NCI-H524 (cell line): ENCODE data around the gene IL23R.
A peak's percentile ranks its signal among the peaks of the same experiment; 100 is the strongest.

Source experiments
- DNase-seq, 2 experiments: peaks; one replicate each; lab custom pipeline; 2025; lab: John Stamatoyannopoulos, UW

The IL23R gene

DNA sequence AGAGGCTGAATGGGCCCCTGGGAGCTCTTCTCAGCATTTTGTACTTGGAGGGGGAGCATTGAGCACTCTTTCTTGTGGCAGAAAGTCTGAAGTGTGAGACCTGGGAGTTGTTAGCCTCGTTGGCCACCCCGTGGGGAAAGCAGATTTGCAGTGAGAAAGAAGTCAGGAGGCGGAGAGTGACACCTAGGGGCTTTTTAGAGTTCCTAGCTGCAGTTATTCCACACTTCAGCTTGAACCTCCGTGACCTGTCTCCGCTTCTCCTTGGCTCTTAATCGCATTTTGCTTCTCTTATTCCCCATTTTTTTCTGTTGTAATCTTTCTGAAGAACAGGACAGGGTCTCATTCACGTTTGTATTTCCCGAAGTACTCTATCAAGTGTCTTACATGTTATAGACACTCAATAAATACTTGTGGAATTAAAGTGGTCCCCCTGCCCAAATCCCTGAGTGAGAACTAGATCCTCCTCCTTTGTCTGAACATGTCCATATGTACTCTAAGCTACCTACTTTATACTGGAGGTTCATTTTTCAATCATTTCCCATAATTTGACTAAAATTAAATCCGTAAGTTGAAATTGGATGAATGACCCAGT is 17.0 kb upstream of the IL23R start:
- peak; percentile 19 to 63 for DNase-seq

DNA sequence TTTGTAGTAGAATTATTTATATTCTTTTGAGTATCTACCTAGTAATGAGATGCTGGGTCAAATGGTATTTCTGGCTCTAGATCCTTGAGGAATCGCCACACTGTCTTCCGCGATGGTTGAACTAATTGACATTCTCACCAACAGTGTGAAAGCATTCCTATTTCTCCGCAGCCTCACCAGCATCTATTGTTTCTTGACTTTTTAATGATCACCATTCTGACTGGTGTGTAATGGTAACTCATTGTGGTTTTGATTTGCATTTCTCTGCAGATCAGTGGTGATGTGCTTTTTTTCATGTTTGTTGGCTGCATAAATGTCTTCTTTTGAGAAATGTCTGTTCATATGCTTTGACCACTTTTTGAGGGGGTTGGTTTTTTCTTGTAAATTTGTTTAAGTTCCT is 15.3 kb upstream of the IL23R start:
- no peak for DNase-seq

DNA sequence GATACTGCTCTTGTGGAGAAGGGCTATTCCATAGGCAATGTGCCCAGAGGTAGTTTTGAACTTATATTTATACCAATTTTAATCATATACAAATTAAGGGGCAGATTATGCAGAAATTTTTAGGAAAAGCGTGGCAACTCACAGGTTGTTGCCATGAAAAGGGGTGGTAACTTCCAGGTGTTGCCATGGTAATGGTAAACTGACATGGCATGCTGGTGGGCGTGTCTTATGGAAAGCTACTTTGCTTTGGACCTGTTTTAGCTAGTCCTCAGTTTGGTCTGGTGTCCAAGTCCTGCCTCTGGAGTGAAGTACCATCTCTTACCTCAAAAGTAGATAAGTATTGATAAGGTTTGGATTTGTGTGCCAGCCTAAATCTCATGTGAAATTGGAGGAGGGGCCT is 7.9 kb upstream of the IL23R start:
- DNase-seq: no peak

DNA sequence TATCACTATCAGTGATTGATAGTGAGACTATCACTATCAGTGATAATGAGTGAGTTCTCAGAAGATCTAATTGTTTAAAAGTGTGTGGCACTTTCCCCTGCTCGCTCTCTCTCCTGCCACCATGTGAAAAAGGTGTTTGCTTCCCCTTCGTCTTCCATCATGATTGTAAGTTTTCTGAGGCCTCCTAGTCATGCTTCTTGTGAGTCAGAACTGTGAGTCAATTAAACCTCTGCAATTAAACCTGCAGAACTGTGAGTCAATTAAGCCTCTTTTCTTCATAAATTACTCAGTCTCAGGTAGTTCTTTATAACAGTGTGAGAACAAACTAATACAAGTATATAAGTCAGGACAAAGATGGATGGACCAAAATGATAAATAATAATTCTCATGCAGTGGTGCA is 7.0 kb upstream of the IL23R start:
- no peak for DNase-seq

DNA sequence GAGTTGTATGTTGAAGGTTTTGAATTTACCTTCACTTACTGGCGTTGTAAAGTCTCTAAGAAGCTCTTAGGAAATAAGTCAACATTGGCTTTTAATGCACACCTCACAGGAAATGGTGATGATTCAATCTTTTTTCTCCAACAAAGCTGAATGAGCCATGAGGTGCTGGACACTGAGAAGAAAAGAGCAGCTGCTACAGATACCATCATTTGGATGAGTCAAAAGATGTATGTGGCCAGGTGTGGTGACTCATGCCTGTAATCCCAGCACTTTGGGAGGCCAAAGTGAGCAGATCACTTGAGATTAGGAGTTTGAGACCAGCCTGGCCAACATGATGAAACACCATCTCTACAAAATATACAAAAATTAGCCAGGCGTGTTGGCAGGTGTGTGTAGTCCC is 3.3 kb upstream of the IL23R start:
- DNase-seq: no peak

DNA sequence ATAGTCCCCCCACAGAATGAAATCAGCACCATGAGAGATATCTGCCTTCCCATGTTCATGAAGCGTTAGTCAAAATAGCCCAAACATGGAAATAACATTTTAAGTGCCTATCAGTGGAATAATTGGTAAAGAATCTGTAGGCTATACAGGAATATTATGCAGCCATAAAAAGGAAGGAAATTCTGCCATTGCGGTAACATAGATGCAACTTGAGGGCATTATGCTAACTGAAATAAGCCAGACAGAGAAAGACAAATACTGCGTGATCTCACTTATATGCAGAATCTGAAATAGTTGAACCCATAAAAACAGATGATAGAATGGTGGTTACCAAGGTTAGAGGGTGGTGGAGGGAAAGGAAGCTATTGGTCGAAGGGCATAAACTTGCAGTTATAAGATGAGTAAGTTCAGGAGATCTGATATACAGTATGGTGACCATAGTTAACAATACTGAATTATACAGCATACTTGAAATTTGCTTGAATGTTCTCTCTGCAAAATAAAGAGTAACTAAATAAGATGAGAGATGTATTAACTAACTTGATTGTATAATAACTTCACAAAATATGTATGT is 699 bp upstream of the IL23R start:
- no peak for DNase-seq

DNA sequence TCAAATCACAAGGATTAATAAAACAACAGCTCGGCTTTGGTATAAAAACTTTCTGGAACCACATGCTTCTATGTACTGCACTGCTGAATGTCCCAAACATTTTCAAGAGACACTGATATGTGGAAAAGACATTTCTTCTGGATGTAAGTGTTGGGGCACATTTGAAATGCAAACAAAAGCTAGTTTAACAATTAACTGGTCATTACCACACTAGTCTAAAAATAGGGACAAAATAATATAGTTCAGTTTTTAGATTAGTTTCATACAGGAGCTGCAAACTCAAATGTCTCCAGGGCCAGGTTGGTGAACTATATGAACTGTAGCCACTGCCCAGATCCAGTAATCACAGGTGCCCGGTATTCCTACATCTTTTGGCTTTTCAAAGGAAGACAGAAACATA is 3.2 kb downstream of the IL23R start:
- DNase-seq: no peak

DNA sequence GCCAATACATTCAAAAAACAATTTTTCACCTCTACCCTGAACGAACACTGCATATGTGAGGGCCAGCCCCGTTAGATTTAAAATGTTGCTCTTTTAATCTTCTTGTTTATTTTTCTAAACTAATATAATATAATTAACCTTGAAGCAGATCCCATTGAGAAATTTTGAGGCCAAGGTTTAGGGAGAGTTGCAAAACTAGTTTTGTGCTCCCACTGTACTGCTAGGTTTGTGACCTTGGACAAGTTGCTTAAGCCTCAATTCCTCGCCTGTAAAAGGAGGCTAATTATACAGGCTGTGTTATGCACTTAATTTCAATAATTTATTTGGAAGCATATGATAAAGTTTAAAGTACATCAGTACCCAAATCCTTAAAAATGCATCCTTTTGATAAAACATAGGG is 3.7 kb downstream of the IL23R start:
- DNase-seq: no peak

DNA sequence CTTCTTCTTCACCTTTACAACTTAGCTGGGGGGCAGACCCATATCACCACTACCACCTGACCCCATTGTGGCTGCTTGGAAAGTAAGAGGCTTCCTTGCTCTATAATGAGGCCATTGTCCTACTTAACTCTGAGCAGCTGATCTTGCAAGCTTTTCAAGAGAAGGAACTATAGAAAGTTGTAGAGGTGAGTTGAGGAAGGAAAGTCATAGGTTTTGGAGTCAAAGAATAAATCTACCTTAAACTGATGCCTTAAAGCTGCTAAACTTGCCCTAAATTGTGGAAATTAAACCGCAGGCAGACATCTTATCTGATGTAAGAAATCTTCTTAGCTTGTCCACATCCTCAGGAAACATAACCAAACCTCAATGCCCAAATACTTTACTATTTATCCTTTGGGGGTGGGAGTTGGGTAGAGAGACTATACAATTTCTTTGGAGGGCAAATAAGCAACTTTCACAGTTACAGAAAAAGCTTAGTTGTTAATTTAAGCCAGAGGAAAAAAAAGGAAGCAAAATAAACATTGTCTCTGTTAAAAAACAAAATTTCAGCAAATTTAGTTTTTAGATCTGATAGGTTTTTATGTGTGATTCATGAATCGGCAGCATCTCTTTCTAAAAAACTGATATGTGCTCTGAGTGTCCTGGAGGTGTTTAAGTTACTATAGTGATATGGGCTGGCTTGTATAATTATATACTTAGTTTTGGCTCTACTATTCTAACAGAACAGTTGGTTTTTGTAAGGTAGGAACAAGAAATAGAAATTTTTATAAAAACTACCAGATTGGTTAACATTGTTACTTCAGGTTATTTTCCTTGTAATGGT is 4.7 kb downstream of the IL23R start:
- no peak for DNase-seq

DNA sequence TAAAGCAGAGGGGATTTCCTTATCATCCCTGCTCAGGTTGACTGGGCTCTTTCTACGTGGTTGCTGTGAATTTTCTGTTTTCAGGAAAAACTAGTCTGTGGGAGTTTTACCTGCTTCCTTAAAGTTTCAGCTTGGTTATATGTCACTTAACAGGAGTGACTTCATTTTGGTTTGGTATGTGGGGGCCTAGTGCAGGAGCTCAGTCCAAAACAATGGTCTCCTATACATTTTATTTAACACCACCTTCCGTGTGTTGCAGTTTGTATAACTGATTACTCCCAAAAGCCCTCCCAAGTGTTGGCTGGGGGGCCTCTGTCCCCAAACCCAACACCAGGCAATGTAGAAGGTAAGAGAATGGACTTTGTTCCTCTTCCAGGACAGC is 5.3 kb downstream of the IL23R start:
- DNase-seq: no peak

DNA sequence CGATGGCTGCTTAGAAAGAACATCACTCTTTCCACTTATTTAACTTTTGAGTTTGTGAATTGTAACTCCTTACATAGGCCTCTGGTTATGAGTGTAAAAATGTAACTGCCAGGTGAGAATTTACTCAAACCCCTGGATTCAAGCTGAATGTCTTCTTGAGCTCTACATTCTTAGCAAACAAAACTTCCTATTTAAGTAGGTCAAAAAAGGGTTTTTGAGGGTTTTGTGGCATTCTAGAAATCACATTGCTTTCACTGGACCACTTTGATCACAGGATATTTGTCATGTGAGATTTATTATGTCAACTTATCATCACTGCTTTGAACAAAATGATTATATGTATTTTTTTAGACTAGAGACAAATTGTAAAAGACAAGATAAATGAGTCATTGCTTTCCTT is 5.7 kb downstream of the IL23R start:
- no peak for DNase-seq

DNA sequence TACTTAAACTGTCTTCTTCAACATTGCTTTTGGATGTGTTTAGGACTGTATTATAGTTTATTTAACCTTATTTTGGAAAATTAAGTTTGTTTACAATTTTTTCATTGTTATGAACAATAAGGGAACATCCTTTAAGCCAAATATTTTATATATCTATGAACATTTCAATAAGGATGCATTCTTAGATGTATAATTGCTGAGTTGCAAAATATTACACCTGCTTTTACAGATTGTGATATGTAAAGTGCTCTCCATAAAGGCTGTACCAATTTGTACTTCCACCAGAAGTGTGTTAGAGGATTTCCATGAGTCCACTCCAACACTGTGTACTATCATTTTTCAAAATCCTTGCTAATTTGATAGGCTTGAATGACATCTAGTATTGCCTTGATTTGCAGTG is 7.7 kb downstream of the IL23R start:
- no peak for DNase-seq

DNA sequence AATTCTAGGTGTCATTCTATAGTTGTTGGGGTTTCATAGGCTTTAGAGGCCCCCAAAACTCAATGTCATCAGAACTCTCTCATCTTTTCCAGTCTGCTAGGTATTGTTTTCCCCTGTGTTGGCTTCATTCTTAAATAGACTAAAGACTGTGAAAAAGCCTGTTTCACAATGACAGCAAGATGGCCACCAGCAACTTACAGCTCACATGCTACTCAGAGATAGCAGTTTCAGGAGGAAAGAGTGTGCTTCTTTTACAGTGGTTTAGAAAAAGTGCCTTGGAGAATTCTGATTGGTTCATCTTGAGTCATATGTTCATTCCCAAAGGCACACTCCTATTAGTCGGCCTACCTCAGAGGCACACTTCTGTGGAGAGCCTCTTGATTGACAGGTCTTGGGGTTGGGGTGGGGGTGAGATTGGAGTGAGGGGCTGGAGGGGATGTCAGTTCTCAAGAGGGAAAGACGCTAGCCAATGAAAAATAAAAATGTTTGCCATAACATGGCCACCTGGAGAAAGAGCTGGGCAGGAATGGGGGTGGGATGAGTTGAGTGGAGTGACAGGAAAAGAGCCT is 8.5 kb downstream of the IL23R start:
- no peak for DNase-seq

DNA sequence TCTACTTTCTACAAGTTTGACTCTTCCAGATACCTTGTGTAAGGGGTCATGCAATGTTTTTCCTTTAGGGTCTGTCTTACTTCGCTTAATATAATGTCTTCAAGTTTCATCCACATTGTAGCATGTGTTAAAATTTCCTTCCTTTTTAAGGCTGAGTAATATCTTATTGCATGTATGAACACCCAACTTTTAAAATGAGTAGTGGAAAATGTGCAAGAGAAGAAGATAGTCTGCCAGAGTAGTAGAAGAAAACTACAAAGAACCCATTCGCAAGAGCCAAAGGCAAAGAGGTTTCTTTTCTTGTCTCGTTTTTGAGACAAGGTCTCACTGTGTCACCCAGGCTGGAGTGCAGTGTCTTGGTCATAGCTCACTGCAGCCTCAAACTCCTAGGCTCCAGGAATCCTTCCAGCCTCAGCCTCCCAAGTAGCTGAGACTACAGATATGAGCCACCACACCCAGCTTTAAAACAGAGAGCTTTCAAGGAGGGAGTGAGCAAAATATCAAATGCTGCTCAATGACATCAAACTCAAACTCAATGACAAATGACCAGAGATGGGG is 9.4 kb downstream of the IL23R start:
- DNase-seq: no peak

DNA sequence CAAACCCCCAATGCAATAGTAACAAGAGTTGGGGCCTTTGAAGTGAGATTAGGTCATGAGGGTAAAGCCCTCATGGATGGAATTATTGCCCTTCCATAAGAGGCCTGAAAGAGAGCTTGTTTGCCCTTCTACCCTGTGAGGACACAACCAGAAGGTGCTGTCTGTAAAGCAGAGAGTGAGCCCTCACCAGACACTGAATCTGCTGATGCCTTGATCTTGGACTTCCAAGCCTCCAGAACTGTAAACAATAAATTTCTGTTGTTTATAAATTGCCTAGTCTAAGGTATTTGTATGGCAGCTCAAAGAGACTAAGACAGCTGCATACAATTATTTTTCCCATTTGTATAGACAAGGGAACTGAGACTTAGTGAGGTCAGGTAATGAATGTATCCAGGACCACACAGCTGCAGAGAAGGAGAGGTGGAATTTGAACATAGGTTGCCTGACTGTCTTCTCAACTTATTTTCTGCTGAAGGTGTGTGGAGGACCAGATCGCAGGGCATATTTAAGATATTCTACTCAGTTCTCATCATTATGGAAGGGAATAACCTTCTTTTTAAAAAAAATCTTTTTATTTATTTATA is 18.7 kb downstream of the IL23R start:
- no peak for DNase-seq

DNA sequence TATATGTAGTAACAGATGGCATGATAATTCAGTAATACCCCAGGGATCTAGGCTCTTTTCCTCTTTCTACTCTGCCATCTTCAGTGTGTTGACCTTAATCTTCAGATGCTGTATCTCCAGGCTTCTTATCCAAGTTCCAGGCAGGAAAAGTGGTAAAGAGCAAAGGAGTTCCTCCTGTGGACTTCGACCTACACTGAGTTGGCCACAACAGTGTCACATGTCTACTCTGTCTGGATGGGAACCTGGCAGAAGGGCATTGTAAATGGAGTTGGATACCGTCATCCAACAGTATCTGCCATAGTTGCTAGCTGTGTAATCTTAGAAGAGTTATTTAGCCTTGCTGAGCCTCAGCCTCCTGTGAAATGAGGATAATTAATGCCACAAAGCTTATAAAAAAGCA is 21.9 kb downstream of the IL23R start:
- peak; percentile 18 to 43 for DNase-seq

DNA sequence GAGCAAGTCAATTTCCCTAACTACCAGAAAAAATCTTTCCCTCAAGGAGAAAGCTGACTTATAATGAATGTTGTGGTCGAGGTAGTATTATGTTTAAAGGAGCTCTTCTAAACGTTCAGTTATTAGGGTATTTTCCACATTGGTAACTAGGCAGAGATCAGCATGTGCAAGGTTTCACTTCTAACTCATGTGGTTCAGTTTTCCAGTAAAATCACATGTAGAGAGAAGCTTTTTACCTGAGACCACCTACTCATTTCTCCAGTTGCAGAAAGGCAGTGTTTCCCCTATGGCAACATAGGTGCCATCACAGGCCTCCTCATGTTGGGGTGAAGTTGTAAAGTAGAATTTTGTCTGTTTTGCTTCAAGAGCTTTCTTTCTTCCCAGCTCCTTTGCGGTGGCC is 23.7 kb downstream of the IL23R start:
- no peak for DNase-seq

DNA sequence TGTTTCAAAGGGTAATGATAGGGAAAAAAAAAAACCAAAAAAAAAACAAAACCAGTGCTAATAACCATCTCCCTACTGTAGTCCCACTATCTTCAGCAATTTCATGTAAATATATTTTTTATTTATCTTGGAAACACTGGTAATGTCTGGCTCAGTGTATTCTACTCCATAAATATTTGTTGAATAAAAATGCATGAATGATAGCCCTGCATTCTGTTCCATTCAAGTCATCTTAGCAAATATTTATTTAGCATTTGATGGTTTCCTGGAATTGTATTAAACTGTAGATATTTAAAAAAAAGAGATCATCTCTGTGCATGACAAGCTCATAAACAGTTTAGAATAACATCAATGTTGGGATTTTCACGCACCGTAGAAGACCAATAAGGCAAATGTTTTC is 24.2 kb downstream of the IL23R start:
- DNase-seq: no peak

DNA sequence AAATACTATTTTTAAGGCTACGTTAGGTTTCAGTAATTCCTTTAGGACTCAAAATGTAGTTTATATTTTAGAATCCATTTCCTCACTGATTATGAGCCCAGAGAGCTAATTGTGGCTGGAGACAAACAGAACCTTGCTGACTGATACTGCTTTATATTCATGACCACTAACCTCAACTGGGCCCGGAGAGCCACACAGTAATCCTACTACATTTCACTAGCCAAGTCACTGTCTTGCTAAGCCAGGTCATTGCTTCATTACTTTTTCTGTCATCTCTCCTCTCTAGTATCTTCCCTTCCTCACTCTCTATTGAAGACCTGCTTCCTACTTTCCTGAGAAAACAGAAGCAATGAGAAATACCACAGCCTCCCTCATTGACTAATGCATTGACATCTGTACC is 24.7 kb downstream of the IL23R start:
- DNase-seq: no peak

DNA sequence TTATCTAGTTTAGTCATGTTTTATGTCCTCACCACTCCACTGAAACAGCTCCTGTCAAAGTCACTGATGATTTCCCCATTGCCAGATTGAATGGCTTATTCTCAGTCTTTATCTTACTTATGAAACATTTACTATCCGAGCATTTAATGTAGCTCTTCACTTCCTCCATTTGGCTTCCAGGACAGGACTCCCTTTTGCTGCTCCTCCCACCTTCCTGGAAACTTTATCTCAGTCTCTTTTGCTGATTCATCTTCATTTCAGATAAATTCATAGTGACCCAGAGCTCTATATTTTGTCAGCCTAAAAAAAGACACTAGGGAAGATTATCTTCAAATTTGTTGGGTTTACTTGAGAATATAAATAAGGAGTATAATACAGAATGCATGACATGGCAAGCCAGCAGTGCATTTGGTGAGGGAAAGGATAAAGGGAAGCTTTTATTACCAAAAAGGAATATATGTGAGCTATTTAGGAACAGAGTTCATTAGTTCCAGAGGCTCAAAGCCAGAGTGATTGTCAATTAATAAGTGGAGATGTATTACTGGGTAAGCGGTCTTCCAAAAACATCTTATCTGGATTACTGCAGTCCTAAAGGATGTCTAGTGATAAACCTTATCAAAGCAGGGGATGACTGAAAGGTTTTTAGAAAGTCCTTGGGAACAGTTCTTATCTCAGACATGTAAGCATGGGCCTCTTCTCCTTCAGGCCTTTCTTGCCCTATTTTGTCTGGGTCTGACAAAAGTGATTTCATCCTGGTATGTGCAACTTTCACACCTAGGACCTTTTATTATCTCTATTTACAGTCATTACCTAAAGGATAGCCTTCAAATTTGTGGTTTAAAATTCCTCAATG is 25.6 kb downstream of the IL23R start:
- no peak for DNase-seq

DNA sequence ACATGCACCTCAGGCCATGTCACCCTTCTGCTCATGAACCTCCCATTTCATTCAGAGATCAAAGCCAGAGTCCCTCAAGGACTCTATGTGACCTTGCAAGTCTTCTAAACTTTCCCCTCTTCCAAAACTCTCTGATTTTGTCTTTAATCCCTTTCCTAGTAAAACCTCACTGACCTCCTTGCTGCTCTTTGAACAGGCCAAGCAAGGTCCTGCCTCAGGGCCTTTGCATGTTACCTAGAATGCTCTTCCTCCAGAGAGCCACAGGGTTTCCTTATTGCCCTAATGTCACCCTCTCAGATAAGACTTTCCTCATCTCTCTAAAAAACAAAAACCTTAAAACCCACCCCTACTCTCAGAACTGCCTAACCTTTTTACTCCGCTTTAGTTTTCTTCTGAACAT is 26.6 kb downstream of the IL23R start:
- DNase-seq: no peak

DNA sequence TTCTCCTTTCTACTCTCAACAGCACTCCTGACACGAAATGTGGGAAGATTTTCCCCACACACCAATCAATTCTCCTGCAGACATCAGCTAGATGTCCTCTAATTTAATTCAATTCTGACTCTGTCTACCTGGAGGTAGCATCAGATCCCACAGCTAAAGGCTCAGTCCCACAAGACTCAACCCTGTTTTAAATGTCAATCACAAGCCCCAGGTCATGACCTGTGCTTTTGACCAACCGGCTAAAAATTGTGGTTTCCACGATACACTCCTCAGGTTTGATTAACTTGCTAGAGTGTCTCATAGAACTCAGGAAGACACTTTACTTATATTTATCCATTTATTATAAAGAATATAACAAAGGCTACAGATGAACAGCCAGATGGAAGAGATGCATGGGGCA is 27.4 kb downstream of the IL23R start:
- no peak for DNase-seq
